GM18526 (cell line): Measurements from ENCODE around the gene MOB3B.

Experiments
- POLR2A ChIP-seq: IDR thresholded peaks from 3 replicates; pipeline ENCODE4 v1.6.1; 2011; ENCODE audit not compliant: insufficient read length; ENCODE audit errors: extremely low read depth

Gene MOB3B

GRCh38 chr9:27350382-27350976 lies 179.1 kb downstream of the MOB3B start:
- TF ChIP-seq POLR2A, result no peak

DNA sequence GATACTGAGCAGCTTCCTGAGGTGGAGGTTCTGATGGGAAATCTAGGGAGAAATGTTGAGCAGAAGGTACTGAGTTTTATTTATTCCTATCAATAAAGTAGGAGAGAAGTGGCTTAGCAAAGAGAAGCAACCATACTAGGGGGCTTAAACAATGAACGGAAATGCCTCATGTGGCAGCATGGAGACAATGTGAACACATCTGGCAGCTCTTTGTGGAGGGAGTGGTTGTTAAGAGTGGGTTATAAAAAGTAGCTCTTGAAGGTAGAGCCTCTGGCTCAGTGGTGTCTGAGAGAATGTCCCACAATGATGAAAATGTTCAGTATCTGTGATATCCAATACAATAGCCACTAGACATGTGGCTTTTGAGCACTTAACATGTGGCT lies 179.9 kb downstream of the MOB3B start:
- no peak for TF ChIP-seq POLR2A

DNA sequence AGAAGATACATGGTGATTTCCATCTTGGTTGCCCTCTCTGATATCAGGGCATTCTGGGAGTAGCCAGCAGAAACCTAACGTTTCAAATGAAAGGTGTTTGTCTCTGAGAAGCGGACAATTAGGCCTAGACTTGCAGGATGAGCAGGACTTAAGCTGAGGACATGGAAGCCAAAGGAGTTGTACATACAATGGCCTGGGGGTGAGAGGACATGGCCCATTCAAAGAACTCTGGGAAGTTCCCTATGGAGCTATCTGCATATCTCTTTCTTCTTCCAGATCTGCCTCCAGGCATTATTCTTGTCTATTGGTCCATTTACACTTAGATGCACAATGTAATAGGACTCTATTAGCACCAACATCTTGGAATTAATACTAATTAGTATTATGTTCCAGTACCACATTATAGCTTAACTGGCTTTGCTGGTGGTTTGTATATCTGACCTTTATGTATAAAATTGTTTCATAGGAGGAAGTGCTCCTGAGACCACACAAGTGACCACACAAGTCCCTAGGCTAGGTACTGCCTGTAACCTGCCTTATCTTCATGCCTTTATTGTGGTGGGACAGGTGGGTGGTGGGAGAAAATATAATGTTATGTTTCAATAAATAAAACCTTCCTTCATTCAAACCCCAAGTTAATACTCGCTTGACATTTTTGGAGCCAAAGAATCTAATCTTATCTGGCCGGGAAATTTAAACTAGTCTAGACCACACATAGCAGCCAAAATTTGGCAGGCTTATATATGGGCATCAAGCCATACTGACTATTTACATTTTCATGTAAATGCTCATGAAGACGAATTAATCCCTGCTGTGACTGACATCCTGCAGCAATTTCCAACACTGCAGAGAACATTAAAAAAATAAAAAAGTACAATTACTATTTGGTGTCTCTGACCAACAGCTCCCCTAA lies 180.6 kb downstream of the MOB3B start:
- no peak for TF ChIP-seq POLR2A

GRCh38 chr9:27347889-27348288 lies 181.7 kb downstream of the MOB3B start:
- TF ChIP-seq POLR2A, result no peak

GRCh38 chr9:27344776-27345175 lies 184.8 kb downstream of the MOB3B start:
- TF ChIP-seq POLR2A, result no peak

DNA sequence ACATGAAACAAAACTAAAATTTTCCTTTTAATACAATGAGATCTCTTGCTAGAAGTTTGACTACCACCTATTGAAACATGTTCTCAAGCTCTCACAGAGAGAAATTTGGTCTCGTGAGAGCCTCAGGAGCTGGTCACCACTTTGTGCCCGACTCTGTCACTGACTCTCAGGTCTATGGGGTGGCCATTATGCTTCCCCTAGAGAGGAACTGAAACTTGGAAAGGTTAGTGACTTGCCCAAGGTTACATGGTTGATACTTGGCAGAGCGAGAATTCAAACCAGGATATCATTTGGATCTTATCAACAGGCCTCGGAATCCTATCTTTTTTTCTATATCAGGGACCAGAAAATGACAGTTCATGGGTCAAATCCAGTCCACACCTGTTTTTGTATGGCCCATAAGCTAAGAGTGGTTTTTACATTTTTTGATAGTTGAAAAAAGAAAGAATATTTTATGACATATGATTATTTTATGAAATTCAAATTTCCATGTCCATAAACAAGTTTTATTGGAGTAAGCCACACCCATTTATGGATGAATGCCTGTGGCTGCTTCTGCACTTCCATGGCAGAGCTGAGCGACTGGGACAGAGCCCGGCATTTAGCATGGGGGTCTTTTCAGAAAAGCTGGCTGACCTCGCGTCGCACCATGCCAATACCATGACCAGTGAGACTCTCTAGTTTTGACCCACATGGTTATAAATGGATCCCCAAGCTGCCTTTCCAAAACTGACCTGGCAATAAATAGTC lies 187.9 kb downstream of the MOB3B start:
- TF ChIP-seq POLR2A, result no peak

GRCh38 chr9:27340961-27341511 lies 188.6 kb downstream of the MOB3B start:
- TF ChIP-seq POLR2A, result no peak

DNA sequence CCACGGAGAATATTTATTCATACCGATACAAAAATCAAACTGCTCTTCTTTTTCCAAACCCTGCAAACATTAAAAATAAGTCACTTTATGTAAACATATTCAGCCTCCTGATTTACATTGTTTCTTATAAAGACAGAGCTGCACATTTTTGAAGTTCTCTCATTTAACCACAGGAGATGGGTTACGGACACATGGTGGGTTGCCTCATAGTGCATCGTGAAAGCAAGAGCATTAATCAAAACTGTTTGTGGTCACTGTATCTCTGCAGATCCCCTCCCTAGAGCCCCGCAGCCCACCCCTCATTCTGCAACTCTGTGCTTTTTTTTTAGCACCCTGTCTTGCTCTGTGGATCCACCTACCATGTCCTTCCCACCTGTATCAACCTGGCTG lies 189.3 kb downstream of the MOB3B start:
- TF ChIP-seq POLR2A, result no peak

DNA sequence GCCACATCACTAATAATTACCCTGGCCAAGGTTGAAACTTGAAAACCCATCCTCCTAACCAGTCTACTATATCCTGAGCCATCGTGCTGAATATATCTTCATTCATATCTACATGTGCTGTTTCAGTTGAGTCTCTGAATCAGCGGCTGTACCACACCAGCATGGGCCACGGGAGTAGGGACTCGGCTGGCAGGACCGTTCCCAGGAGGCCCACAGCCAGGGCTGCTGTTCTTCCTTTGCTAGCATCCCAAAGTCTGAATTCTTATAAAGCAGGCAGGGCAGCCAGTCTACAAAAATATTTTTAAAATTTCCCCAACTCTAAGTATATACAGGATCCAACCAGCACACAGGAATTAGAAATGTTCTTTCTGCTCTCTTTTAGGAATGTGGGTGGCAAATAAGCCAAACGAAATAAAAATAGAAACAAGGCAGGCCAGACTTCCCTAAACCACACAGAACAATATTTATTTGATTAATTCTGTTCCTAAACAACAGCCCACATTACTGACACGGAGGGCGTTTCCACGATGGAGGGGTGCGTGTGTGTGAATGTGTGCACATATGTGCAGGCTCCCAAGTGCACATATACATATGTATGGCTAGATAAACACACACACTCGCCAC lies 189.8 kb downstream of the MOB3B start:
- TF ChIP-seq POLR2A, result no peak

- no peak for TF ChIP-seq POLR2A
These were observed 191.1 kb downstream of the MOB3B start for GRCh38 chr9:27338527-27338903.

GRCh38 chr9:27337833-27338526 lies 191.6 kb downstream of the MOB3B start:
- no peak for TF ChIP-seq POLR2A

DNA sequence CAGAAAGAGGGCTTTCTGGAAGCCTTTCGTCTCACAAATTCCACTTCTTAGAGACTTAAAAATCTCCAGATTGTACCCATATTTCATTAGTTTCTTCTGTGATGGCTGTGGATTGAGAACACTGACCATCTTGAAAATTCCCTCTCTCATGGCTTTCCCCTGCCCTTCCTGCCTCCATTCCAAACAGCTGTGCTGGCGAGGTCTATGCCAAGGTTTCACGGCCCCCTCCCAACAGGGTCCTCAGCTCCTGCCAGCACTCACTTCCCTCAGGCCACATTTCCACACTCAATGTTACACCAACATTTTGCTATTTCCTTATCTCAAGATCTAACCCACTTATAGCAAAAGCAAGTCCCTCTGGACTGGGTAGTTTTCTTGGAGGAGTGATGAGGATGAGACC lies 192.4 kb downstream of the MOB3B start:
- no peak for TF ChIP-seq POLR2A

GRCh38 chr9:27336829-27337228 lies 192.8 kb downstream of the MOB3B start:
- TF ChIP-seq POLR2A, result no peak

DNA sequence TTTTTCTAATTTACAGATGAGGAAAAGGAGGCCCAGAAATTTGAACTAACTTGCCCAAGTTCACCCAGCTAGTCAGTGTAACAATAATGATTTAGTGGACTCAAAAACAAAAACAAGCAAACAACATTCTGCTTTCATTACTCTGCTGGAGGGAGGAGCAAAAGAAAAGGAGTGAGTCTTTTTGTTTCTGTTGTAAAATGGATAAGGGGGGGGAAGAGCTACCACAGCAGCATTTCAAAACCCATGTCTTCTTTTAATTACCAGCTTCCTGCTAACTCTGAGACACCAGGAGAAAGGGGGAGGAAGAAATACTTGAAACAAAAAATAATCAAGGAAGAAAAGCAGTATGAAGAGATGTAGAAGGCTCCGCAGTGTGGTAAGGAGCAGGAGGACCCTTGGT lies 193.5 kb downstream of the MOB3B start:
- TF ChIP-seq POLR2A, result no peak

- no peak for TF ChIP-seq POLR2A
These were observed 194.5 kb downstream of the MOB3B start for GRCh38 chr9:27335075-27335474.
